DMS79 (cell line): ENCODE measurements around the gene DYNC1I1.
A peak's percentile ranks its signal among the peaks of the same experiment; 100 is the strongest.

ENCODE experiments used
- DNase-seq: peaks from one replicate; lab custom pipeline; 2025; lab: John Stamatoyannopoulos, UW

Gene DYNC1I1

GRCh38 chr7:96026010-96026409 lies 253.7 kb downstream of the DYNC1I1 start:
- no peak for DNase-seq

GRCh38 chr7:96026611-96027010 lies 254.3 kb downstream of the DYNC1I1 start:
- no peak for DNase-seq

GRCh38 chr7:96028729-96029128 lies 256.4 kb downstream of the DYNC1I1 start:
- DNase-seq: no peak

GRCh38 chr7:96033009-96033598 lies 260.8 kb downstream of the DYNC1I1 start:
- no peak for DNase-seq

GRCh38 chr7:96034940-96035727 lies 262.8 kb downstream of the DYNC1I1 start:
- peak; percentile 94 for DNase-seq

GRCh38 chr7:96040250-96040772 lies 268.0 kb downstream of the DYNC1I1 start:
- no peak for DNase-seq

- no peak for DNase-seq
These were observed 268.8 kb downstream of the DYNC1I1 start for GRCh38 chr7:96041171-96041570.

GRCh38 chr7:96045181-96045580 lies 272.8 kb downstream of the DYNC1I1 start:
- DNase-seq: no peak

GRCh38 chr7:96045919-96046318 lies 273.6 kb downstream of the DYNC1I1 start:
- no peak for DNase-seq

GRCh38 chr7:96052289-96052688 lies 279.9 kb downstream of the DYNC1I1 start:
- no peak for DNase-seq

- no peak for DNase-seq
These were observed 280.6 kb downstream of the DYNC1I1 start for GRCh38 chr7:96052860-96053470.

GRCh38 chr7:96055717-96056116 lies 283.4 kb downstream of the DYNC1I1 start:
- no peak for DNase-seq

GRCh38 chr7:96059075-96059474 lies 286.7 kb downstream of the DYNC1I1 start:
- peak; percentile 97 for DNase-seq

GRCh38 chr7:96061009-96061408 lies 288.7 kb downstream of the DYNC1I1 start:
- no peak for DNase-seq

- peak; percentile 78 for DNase-seq
These were observed 289.5 kb downstream of the DYNC1I1 start for GRCh38 chr7:96061844-96062243.

- DNase-seq: no peak
These were observed 295.0 kb downstream of the DYNC1I1 start for GRCh38 chr7:96067321-96067720.

GRCh38 chr7:96069401-96069800 lies 297.0 kb downstream of the DYNC1I1 start:
- DNase-seq: no peak

- DNase-seq: no peak
These were observed 302.5 kb downstream of the DYNC1I1 start for GRCh38 chr7:96074871-96075270.

GRCh38 chr7:96075510-96076349 lies 303.4 kb downstream of the DYNC1I1 start:
- DNase-seq: peak; percentile 62

GRCh38 chr7:96076350-96076707 lies 304.0 kb downstream of the DYNC1I1 start:
- peak; percentile 44 for DNase-seq

GRCh38 chr7:96080027-96080426 lies 307.7 kb downstream of the DYNC1I1 start:
- DNase-seq: no peak

- no peak for DNase-seq
These were observed 312.7 kb downstream of the DYNC1I1 start for GRCh38 chr7:96084881-96085553.
